ENCODE results near the gene TSPAN15.

DNA sequence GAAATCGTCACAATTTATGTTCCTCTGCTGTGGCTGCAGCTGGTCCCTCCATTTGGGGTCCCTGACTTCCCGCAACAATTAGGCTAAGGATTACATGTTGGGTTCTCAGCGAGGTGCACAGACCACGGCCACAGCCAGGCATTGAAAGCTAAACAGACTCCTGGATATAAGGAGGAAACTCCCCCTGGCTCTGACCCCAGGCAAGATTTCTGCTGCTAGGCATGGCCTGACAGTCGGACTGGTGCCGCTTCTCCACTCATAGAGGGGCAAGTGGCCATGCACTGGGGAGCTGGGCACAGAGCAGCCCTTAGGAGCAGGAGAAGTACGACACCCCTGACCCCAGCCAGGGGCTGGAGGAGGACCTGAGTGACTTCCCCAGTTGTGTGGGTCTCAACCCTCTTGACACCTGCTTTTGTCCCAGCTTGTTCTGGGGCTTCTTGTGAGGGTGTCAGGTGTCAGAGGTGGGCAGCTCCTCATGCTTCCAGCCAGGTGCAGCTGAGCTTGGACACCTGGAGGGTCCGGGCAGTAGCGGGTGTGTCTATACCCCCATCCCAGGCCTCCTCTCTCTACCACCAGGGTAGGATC is 38.3 kb downstream of the TSPAN15 start:
- no peak for TF ChIP-seq POLR2AphosphoS5 (IDR thresholded peaks at IDR 0.05)
- no peak for TF ChIP-seq EP300 (IDR thresholded peaks at IDR 0.05; ENCODE audit: low read depth)
- TF ChIP-seq, protein P1, sequence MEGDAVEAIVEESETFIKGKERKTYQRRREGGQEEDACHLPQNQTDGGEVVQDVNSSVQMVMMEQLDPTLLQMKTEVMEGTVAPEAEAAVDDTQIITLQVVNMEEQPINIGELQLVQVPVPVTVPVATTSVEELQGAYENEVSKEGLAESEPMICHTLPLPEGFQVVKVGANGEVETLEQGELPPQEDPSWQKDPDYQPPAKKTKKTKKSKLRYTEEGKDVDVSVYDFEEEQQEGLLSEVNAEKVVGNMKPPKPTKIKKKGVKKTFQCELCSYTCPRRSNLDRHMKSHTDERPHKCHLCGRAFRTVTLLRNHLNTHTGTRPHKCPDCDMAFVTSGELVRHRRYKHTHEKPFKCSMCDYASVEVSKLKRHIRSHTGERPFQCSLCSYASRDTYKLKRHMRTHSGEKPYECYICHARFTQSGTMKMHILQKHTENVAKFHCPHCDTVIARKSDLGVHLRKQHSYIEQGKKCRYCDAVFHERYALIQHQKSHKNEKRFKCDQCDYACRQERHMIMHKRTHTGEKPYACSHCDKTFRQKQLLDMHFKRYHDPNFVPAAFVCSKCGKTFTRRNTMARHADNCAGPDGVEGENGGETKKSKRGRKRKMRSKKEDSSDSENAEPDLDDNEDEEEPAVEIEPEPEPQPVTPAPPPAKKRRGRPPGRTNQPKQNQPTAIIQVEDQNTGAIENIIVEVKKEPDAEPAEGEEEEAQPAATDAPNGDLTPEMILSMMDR (IDR thresholded peaks at IDR 0.05), result no peak
